Pons (tissue), 1 donor: ENCODE measurements around the gene GOLGA6L9.
"Not testable (repeated sequence)": the region's sequence is repeated elsewhere in the genome, so short reads cannot be mapped to it uniquely, and the experiment has no call there.

Source experiments
- DNase-seq: peaks from one replicate; pipeline ENCODE4 v3.0.0-alpha.2; 2016; ENCODE audit warnings: low spot score

Gene GOLGA6L9

DNA sequence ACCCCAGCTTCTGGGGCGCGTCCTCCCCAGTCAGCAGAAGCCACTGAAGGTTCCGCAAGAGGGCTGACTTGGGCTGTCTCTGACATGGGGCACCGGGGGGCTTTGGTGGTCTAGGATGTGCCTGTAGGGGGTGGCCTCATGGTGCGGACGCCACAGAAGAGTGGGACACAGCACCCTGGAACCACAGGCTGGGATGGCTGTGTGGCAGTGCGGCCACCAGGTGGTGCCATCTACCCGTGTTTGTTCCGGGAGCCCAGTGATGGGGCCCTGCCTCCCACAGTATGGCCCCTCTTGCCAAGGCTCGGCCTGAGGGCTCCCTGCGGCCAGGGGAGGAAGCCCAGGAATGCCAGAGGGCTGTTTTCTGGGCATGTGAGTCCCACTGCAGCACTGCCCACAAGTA lies 38.6 kb downstream of the GOLGA6L9 start:
- not testable (repeated sequence) for DNase-seq

DNA sequence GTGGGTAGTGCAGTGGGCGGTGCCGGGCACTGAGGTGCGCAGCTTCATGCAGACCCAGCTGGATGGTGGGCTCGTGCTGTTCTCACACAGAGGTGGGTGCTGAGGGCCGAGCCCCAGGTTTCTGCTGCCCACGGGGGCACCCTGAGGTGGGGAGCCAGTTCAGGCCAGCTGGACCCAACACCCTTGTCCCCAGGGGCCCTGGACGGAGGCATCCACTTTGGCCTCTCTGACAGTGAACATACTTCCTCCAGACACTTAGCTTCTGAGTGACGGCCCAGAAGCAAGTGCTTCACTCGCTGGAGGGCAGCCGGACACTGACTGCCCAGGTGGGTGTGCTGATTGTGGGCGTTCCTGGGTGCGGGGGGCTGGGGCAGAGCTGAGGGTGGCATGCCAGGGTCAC lies 39.8 kb downstream of the GOLGA6L9 start:
- not testable (repeated sequence) for DNase-seq

DNA sequence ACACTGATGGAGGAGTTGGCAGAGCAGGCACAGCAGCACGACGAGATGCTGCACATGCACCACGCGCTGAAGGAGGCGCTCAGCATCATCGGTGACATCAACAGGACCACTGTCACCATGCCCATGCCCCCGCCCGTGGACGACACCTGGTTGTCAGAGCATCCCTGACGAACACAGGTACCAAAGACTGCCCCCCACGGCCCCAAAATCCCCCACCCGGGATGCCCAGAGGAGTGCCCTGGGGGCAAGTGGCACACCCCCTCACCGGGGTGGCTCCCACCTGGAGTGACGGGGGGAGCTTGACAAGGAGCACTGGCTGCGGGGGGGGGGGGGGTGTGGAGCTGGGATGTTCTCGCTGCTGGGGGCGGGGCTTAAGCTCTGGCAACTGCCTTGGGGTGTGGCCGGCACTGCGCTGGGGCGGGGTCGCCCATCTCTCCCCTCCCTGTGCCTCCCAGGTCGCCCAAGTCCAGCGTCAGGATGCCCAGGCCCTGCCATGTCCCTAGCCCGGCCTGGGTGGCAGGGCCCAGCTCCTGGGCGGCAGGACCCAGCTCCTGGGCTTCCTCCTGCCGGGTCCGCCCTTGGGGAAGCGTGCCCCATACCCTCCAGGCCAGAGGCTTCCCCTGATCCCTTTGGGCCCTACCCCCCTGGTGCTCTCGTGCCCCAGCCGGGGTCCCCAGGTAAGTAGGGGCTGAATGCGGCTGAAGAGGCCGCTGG lies 42.8 kb downstream of the GOLGA6L9 start:
- peak; percentile 1 for DNase-seq

DNA sequence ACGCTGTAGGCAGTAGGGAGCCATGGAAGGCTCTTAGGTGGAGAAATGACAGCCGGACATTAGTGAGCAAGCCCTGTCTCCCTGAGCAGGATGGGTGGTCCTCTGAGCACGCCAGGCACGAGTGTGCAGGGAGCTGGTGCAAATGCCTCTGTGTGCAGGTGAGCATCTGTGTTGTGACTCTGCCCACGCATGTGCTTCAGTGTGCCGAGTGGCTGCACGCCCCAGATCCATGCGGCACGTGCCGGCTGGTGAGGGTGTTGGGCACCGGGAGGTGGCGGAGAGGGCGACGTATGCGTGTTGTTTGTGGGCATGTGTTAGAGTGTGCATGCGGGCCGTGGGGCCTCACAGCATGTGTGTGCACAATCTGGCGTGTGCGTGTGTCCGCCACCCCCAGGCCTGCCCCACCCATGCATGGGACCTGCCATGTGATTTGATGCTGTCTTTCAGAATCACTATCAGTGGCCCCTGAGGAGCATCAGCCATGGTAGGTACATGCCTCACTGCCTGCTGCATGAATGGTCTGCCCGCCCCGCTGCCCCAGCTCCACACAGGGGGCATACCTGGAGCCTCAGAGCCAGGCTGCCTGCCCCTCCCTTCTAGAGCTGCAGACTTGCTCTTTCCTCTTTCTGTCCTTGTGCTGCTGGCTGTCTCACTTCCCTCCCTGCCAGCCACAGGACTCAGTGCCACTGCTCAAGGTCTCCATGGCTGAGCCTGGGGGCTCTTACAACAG lies 45.1 kb downstream of the GOLGA6L9 start:
- DNase-seq: not testable (repeated sequence)

DNA sequence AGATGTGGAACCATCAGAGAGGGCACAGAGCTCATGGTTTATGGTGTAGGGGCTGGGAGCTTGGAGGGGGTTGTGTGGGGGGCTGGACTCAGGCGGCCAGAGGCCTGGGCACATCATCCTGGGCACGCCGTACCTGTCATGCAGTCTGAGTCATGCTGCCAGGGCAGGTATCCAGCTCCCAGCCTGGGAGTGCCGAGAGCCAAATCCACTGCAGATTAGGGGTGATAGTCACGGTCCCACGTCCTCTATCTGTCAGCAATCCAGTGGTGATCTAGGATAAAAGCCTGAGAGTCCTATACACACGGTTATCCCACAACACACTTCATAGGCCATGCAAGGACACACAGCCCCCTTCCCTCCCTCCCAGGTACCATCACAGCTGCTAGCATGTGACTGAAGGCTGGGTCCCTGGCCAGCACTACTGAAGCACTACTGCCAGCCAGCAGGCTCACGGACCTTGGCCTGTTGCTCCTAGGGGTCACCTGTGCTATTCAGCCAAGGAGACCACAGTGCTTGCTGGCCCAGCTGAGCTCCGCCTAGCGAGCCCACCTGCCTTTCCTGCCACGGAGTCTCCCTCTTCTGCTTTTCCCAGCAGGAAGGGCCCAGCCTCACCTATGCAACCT lies 45.8 kb downstream of the GOLGA6L9 start:
- peak; percentile 0 for DNase-seq

DNA sequence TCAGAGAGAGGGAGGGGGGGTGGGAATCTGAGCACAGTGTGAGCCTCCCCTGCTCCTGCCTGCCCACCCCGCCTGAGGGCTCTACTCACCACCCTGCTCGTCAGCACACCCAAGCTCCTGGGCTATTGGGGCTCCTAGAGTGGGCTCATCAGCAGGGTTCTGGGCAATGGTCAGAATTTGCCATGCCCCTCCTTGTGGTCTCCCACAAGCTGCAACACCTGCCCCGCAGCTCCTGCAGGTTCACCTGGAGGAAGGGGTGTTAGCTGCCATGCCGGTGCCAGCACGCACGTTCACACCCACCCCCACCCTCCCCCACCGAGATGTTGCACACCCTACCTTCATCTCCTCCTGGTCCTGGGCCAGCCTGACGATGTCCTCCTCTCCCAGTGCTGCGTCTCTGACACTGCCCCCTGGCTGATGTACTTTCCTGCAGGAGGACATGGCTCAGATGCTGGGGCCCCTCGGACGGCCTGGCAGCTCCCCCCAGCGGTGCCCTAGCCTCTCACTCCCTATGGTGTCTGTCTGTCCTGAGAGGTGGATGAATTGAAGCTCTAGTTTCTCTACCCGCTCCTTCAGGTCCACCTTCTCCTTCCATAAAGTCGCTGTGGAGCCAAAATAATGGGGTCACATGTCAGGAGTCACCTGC lies 47.2 kb downstream of the GOLGA6L9 start:
- DNase-seq: peak; percentile 0

DNA sequence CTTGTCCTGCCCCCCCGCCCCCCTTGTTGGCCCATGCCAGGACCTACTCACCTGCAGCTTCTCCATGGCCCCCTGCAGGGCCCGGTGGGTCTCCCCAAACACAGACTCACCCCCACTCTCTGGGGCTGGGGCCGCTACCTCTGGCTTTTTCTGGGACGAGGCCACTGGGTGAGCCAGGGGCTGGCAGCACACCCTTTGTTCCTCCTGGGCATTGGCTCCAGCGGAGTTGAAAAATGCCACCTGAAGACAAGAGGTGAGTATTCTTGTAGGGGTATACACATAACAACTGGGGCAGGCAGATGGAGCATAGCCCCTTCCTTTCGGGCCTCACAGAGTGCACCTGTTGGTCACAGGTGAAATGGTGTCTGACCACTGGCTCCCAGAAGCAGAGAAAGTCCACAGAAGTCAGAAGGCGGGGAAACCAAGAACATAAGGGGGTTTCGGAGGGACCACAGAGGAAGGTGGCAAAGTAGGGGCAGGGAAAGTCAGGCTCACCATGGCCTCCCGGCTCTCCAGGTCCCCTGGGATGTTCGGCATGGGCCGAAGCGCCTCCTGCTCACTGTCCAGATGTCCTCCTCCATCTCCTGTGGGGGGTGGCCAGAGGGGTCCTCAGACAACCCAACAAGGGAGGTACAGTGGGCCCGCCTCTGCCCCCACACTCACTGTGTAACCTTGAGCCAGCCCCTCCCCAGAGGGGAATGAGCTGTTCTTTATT lies 47.9 kb downstream of the GOLGA6L9 start:
- not testable (repeated sequence) for DNase-seq
